PC-9 (cell line): Measurements from ENCODE around the gene ZNF429. TPM values are rescaled to one million over a fixed set of nuclear protein-coding genes. Genes with fewer than 3 reads are reported as not detected.

Experiments
- BruUV-seq: library from RNA; stranded (reverse); fragments of 400-500 nt; replicated peaks from 2 replicates; lab custom pipeline; 2021; lab: Mats Ljungman, UMichigan
- CTCF ChIA-PET: fragments of 300-600 bp; sonication (Branson Sonifier 250); formaldehyde crosslinking; loops from one replicate; lab custom pipeline; 2022; ENCODE audit warnings: antibody characterized with exemption; lab: Charles Lee
- POLR2A ChIA-PET: fragments of 300-600 bp; sonication (Branson Sonifier 250); formaldehyde crosslinking; loops from one replicate; lab custom pipeline; 2022; ENCODE audit warnings: antibody characterized with exemption; ENCODE audit not compliant: unreplicated experiment; lab: Charles Lee
- DNase-seq, 2 experiments: peaks; one replicate each; pipeline versions ENCODE4 v3.0.0 to v3.0.0-alpha.2; 2015 to 2022; ENCODE audit warnings: mixed read lengths in 1 of 2
- H2AFZ ChIP-seq: fragments of 200-600 bp; sonication (generic); 2 replicates; pipeline ENCODE4 v1.8.1; 2017; ENCODE audit warnings: antibody characterized with exemption
- H3F3A ChIP-seq: fragments of 200-600 bp; sonication (generic); 2 replicates; pipeline ENCODE4 v1.8.1; 2017; ENCODE audit warnings: antibody characterized with exemption, mild to moderate bottlenecking, low read depth; ENCODE audit not compliant: insufficient read depth
- H3K27ac ChIP-seq: fragments of 200-600 bp; sonication (generic); 2 replicates; pipeline ENCODE4 v1.6.1; 2016; ENCODE audit warnings: mixed run types
- H3K27me3 ChIP-seq: fragments of 200-600 bp; sonication (generic); 2 replicates; pipeline ENCODE4 v1.6.1; 2016; ENCODE audit warnings: low read depth, mixed run types; ENCODE audit not compliant: insufficient read depth
- H3K36me3 ChIP-seq: fragments of 200-600 bp; sonication (generic); 2 replicates; pipeline ENCODE4 v1.6.1; 2016; ENCODE audit warnings: low read depth, mixed run types
- H3K4me1 ChIP-seq: fragments of 200-600 bp; sonication (generic); replicated peaks from 2 replicates; pipeline ENCODE4 v1.6.1; 2016; ENCODE audit warnings: mixed run types; ENCODE audit not compliant: insufficient read depth
- H3K4me2 ChIP-seq: fragments of 200-600 bp; sonication (generic); 2 replicates; pipeline ENCODE4 v1.6.1; 2017; ENCODE audit warnings: mixed run types
- H3K4me3 ChIP-seq: fragments of 200-600 bp; sonication (generic); 2 replicates; pipeline ENCODE4 v1.6.1; 2016; ENCODE audit warnings: mixed run types
- H3K79me2 ChIP-seq: fragments of 200-600 bp; sonication (generic); 2 replicates; pipeline ENCODE4 v1.6.1; 2017; ENCODE audit warnings: low read depth, mixed run types
- H3K9me2 ChIP-seq: fragments of 200-600 bp; sonication (generic); 2 replicates; pipeline ENCODE4 v1.8.1; 2017; ENCODE audit warnings: mild to moderate bottlenecking; ENCODE audit not compliant: insufficient read depth
- H3K9me3 ChIP-seq: fragments of 200-600 bp; sonication (generic); 2 replicates; pipeline ENCODE4 v1.8.1; 2016; ENCODE audit warnings: low read depth; ENCODE audit not compliant: insufficient read depth
- H4K20me1 ChIP-seq: fragments of 200-600 bp; sonication (generic); 2 replicates; pipeline ENCODE4 v1.8.1; 2017; ENCODE audit not compliant: insufficient read depth
- CTCF ChIP-seq: fragments of 200-600 bp; sonication (generic); conservative IDR thresholded peaks from 2 replicates; pipeline ENCODE4 v1.6.1; 2017; ENCODE audit warnings: mixed run types, antibody characterized with exemption, mild to moderate bottlenecking, moderate library complexity
- EZH2 ChIP-seq: fragments of 200-600 bp; sonication (generic); IDR thresholded peaks from 2 replicates; pipeline ENCODE4 v1.8.0; 2017; ENCODE audit warnings: antibody characterized with exemption, low read depth
- intact Hi-C: fragments of 100-400 bp; cut with micrococcal nuclease; formaldehyde crosslinking; loops from one replicate; pipeline ENCODE4 v1.10.0; 2022; ENCODE audit not compliant: unreplicated experiment
- total RNA-seq: library from RNA; stranded (reverse); gene quantifications from 2 replicates; pipeline ENCODE4 v1.2.3, GENCODE V29; 2021

ZNF429 gene
- total RNA-seq, 1 experiment from 2014 or later = 10.0 TPM

GRCh38 chr19:21593008-21593481 is 87.6 kb downstream of the ZNF429 start:
- Histone ChIP-seq H3F3A (no peaks in the 10 kb centered on the region), H3K36me3 (no peaks in the 10 kb centered on the region), H3K4me1 (no peaks in the 10 kb centered on the region), H3K27ac (no peak overlapping the region), H3K4me2 (no peak overlapping the region), H4K20me1 (no peaks in the 10 kb centered on the region), H3K27me3 (no peaks in the 10 kb centered on the region), H2AFZ (no peak overlapping the region), H3K9me2 (no peaks in the 10 kb centered on the region), H3K9me3 (no peaks in the 10 kb centered on the region; the same call in 1 of the 2 replicates), H3K79me2 (no peaks in the 10 kb centered on the region), H3K4me3 (no peak overlapping the region)
- TF ChIP-seq CTCF = no peak
- TF ChIP-seq EZH2 = no peak
- ChIA-PET CTCF (no interaction called here), POLR2A (no interaction called here)
- intact Hi-C loops = no loop called here
- BruUV-seq = no TSS peak
- no peak for DNase-seq

DNA sequence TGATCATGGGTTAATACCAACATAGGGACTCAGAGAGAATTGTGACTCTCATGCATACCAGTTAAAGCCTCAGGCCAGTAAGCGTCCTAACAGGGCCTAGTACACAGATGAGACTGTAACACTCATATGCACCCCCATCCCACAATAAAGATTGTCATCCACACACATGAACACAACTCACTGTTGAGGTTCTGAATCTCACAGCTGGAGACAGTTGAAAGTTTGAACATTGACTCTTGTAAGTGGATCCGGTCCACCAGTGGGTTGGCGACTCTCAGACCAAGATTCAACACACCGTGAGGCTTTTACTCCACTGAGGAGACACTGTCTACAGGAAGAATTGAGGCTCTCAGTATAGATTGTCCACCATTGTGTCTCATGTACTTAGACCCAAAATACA is 88.1 kb downstream of the ZNF429 start:
- BruUV-seq = no TSS peak
- no peak for TF ChIP-seq CTCF
- no peak for TF ChIP-seq EZH2
- Histone ChIP-seq H3K4me2 (no peak overlapping the region), H3F3A (no peaks in the 10 kb centered on the region), H2AFZ (no peak overlapping the region), H3K27me3 (no peaks in the 10 kb centered on the region), H3K4me3 (no peak overlapping the region), H3K9me2 (no peaks in the 10 kb centered on the region), H3K79me2 (no peaks in the 10 kb centered on the region), H3K27ac (no peak overlapping the region), H3K36me3 (no peaks in the 10 kb centered on the region), H4K20me1 (no peaks in the 10 kb centered on the region), H3K4me1 (no peaks in the 10 kb centered on the region), H3K9me3 (no peaks in the 10 kb centered on the region; the same call in 1 of the 2 replicates)
- intact Hi-C loops = no loop called here
- DNase-seq = no peak
- ChIA-PET CTCF (no interaction called here), POLR2A (no interaction called here)

DNA sequence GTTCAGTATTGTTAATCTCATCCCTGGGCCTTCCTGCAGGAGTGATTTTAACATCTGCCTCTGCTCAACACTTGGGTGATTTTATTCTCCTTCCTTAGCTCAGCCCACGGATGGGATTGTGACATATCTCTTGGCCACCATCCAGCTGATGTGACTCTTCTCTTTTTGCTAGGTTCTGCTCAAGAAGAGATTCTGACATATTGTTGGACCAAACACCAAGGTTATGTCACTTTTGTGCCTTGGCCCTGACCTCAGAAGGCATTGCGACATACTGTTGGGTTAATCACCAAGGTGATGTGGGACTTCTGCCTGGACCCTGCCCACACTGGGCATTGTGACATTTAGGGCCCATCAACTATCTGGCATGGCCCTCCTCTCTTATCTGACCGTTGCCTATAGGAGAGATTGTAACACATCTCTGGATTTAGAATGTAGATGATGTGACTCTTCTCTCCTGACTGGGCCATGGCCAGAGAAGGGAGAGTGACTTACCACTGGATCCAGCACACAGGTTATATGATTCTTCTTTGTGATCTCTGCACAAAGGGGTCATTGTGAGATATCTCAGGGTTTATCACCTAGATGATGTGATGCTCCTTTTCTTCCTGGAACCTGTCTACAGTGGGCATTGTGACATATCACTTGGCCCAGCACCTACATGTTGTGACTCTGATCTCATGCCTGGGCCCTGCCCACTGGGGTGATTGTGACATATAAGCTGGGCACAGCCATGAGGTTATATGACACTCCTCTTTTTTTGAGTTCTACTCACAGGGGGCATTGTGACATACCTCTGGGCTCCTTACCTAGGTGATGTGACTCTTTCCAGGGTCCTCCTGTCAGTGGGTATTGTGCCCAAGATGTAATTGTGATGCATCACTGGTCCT is 88.8 kb downstream of the ZNF429 start:
- Histone ChIP-seq H3F3A (no peaks in the 10 kb centered on the region), H3K27ac (no peak overlapping the region), H4K20me1 (no peaks in the 10 kb centered on the region), H3K36me3 (no peaks in the 10 kb centered on the region), H3K4me2 (no peak overlapping the region), H3K9me3 (no peaks in the 10 kb centered on the region; the same call in 1 of the 2 replicates), H3K4me3 (no peak overlapping the region), H3K79me2 (no peaks in the 10 kb centered on the region), H3K9me2 (no peaks in the 10 kb centered on the region), H2AFZ (no peak overlapping the region), H3K27me3 (no peaks in the 10 kb centered on the region), H3K4me1 (no peaks in the 10 kb centered on the region)
- intact Hi-C loops = no loop called here
- TF ChIP-seq CTCF (no peak), EZH2 (no peak)
- DNase-seq = no peak
- ChIA-PET POLR2A (no interaction called here), CTCF (no interaction called here)
- no TSS peak for BruUV-seq
